ENCODE data around the gene RTP2.

DNA sequence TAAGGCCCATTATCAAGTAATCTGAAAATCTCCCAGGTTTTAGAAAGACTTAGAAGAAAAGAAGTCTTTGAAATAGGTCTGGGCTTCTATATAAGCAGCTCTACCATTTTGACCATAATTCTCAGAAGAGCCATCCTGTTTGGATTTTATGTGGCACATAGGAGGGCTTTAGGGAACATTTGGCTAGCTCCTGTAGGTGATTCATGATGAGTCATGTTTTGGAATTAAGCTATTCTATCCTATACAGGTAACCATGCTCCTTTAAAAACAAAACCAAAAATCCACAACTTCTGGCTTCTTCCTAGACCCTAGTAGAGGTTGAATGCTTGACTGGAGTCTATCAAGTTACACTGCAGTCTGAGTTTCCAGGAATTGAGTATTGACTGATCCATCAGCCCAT lies 41.1 kb downstream of the RTP2 start:
- TF ChIP-seq, protein P1, sequence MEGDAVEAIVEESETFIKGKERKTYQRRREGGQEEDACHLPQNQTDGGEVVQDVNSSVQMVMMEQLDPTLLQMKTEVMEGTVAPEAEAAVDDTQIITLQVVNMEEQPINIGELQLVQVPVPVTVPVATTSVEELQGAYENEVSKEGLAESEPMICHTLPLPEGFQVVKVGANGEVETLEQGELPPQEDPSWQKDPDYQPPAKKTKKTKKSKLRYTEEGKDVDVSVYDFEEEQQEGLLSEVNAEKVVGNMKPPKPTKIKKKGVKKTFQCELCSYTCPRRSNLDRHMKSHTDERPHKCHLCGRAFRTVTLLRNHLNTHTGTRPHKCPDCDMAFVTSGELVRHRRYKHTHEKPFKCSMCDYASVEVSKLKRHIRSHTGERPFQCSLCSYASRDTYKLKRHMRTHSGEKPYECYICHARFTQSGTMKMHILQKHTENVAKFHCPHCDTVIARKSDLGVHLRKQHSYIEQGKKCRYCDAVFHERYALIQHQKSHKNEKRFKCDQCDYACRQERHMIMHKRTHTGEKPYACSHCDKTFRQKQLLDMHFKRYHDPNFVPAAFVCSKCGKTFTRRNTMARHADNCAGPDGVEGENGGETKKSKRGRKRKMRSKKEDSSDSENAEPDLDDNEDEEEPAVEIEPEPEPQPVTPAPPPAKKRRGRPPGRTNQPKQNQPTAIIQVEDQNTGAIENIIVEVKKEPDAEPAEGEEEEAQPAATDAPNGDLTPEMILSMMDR (tag by site-specific recombination; IDR thresholded peaks at IDR 0.05), result no peak
- TF ChIP-seq ZNF10 (tag by site-specific recombination; IDR thresholded peaks at IDR 0.05) (no peak), ZNF214 (tag by site-specific recombination; IDR thresholded peaks at IDR 0.05; ENCODE audit: borderline replicate concordance) (no peak), ZBTB21 (tag by site-specific recombination; IDR thresholded peaks at IDR 0.05) (no peak), ZNF596 (tag by site-specific recombination; IDR thresholded peaks at IDR 0.05) (no peak), ZBTB7A (tag by site-specific recombination; IDR thresholded peaks at IDR 0.05; ENCODE audit: low read depth) (no peak)
